ENCODE measurements around the gene DCDC2C.
"Not testable (repeated sequence)": the region's sequence is repeated elsewhere in the genome, so short reads cannot be mapped to it uniquely, and the experiment has no call there.

Gene DCDC2C

GRCh38 chr2:3703236-3703756 is at the start of gene DCDC2C:
Gene DCDC2C, plus strand, starts transcription at chr2:3703575. Its CDS starts 177 bp downstream, at chr2:3703752.
- DNase-seq = no peak

- DNase-seq = no peak
Measured at GRCh38 chr2:3654011-3654410, 49.4 kb upstream of the DCDC2C start.

- no peak for DNase-seq
Measured at GRCh38 chr2:3654531-3655225, 48.7 kb upstream of the DCDC2C start.

GRCh38 chr2:3655871-3656761 is 47.3 kb upstream of the DCDC2C start:
- DNase-seq = no peak

- no peak for DNase-seq
Measured at GRCh38 chr2:3656762-3657721, 46.3 kb upstream of the DCDC2C start.

DNA sequence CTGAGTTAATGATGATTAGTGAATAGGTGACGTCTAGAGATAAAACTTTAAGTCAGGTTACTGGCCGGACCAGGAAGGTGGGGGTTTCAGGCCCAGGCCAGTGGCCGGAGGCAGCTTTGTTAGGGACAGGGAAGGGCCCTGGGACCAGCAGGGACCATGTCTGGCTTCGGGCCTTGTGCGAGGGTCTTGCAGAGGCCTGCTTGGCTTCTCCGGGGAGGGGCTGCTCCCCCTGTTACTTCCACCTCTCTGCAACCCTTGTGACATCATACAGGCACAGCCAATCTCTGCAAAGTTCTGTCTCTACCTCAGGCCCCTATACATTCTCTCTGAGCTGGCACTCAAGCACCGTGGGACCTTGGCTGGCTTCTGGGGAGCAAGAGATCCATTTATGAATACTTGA is 45.5 kb upstream of the DCDC2C start, which contains the start of gene ALLC:
Gene ALLC (plus strand): TSS at position 320 of the 400 bp plus-strand sequence. CDS start 12,958 bp downstream, outside the sequence.
- no peak for DNase-seq

DNA sequence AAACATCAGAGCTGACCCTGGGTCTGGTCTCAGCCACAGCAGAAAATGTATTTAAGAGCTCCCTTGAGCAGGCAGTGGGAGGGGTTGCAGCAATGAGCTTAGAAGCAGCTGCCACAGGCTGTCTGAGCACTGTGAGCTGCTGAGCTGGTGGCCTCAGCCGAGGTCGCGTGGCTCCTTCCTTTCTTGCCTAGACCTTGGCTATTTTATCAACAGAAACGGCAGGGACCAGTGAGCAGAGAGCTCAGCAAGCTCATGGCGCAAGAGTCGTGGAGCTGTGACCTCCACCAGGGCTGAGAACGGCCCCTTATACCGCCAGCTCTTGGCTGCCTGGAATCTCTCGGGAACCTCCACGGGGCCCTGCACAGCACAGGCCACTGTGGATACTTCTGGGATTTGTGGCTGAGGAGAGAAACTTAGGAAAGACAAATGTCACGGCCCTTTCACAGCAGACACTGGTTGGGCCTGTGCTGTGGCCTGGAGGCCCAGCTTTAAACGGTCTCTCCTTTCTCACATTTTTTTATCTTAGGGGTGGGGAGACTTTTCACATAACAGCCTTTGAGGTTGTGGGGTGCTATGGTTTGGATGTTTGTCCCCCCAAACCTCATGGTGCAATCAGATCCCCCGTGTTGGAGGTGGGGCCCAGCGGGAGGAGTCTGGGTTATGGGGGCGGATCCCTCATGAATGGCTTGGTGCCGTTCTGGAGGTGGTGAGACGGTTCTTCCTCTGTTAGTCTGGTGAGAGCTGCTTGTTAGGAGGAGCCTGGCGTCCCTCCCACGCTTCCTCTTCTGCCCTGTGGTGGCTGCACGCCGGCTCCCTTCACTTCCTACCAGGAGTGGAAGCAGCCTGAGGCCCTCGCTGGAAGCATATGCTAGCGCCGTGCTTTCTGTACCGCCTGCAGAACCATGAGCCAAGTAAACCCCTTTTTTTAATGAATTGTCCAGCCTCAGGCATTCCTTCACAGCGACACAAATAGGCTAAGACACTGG is 43.6 kb upstream of the DCDC2C start:
- DNase-seq = no peak

- not testable (repeated sequence) for DNase-seq
Measured at GRCh38 chr2:3660640-3661039, 42.7 kb upstream of the DCDC2C start.

DNA sequence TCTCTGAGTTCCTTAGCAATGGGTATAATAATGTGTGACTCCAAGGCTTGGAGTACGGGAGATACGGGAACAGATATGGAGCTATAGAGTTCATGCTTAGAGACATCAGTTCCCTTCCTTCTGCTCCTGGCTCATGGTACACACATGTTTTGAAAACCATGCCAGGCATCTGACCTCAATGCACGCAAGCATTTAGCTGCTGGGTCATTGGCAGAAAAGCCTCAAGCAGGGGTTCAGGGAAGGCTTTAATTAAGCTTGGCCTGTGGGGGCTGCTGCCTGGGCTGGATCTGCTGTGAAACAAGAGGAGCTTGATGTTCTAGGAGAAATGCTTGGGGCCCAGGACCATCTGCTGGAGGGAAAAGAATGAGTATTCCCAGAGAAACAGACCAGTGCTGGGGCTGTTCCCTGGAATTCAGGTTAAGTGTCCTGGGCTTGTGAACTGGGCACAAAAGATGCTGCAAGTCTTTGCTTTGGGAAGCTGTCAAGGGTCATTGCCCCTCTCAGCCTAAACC is 42.2 kb upstream of the DCDC2C start:
- DNase-seq = no peak

GRCh38 chr2:3662239-3662638 is 41.1 kb upstream of the DCDC2C start:
- no peak for DNase-seq

DNA sequence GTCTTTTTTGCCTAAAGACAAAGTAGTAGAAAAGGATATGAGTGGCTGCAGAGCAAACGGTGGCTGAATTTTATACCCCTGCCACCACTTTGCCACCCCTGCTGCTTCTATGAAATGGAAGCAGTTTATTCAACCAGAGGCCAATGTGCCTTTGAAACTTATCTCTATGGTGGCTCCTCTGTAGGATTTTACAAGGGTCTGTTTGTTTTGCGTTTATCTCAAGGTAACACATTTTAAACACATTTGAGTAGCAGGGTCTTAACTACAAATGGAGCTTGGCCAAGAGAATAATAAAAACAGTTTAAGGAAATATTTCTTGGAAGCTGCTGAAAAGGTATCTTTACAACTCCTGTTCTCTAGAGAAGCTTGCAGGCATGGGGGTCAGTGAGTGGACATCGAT is 39.3 kb upstream of the DCDC2C start:
- no peak for DNase-seq

DNA sequence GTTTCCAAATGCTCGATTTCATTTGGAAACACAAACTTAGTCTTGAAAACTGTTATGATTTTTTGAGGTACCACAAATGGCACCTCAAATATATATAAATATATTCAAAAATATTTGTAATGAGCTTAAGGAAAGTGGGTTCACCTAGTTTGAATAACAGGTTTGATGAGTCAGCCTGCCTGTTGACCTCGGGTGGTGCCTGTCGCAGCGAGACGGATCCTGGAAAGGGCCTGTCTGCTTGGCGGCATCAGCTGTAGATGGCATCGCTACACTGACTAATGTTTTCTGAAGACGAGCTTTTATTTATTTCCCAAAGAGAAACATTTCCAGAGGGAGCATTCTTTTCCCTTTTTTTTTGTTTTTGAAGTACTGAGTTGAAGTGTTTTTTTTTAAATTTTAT is 38.5 kb upstream of the DCDC2C start:
- DNase-seq = no peak

- no peak for DNase-seq
Measured at GRCh38 chr2:3665886-3666612, 37.3 kb upstream of the DCDC2C start.

DNA sequence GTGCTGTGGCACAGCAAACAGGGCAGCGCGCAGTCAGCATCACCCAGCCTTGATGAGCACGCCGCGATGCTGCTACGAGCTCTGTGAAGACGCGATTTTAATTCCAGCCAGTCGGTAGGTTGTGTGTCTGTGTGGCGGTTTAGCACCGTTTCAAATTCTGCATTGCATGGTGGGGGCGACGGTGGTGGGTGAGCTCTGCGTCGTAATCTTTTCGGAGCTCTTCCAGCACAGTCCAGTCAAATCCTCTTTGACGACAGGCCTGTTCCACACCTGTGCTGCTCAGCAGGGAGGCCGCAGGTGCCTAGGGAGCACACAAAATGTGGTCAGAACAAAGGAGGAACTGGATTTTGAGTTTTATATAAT is 36.8 kb upstream of the DCDC2C start:
- DNase-seq = no peak

- no peak for DNase-seq
Measured at GRCh38 chr2:3667151-3667631, 36.2 kb upstream of the DCDC2C start.

- no peak for DNase-seq
Measured at GRCh38 chr2:3669656-3670055, 33.7 kb upstream of the DCDC2C start.

DNA sequence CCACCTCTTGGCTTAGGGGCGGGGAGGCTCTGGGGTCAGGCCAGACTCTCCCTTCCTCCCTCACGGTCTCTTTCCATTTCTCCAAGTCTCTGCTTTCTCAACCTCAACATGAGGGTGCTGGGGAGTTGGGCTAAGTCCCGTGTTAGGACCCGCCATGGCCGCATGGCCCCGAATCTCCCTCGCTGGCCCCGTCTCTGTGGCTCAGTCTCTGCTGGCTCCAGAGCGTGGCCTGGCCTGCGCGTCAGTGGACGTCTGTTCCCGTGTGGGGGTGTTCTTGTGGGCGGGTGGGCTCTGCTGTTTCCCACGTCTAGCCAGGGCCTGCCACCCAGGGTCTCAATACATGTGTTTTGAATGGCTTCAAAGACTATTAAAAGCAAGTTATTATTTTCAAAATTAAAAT is 33.0 kb upstream of the DCDC2C start:
- DNase-seq = no peak

DNA sequence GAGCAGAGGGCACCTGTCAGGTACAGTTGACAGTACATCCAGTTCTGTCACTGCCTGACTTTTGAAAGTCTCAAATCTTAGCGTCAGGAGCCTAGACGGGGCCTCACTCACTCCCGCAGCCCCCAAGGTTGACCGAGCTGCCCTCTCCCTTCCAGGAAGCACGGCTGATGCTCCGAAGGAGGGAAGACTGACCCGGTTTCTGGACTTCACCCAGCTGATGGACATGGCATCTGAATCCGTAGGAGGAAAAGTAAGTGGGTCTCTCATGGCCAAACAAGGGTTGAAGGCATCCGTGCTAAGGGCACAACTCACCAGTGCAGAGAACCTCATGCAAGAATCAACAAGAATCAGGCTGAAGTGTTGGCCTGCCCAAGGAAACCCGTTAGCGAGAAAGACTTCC is 32.4 kb upstream of the DCDC2C start:
- DNase-seq = no peak

GRCh38 chr2:3672861-3673678 is 30.3 kb upstream of the DCDC2C start:
- DNase-seq = no peak
